Measurements from ENCODE around the gene PNPLA3. TPM values are rescaled to one million over a fixed set of nuclear protein-coding genes. Genes with fewer than 3 reads are reported as not detected.

Gene PNPLA3
- polyA plus RNA-seq, 1 of the 3 experiments (the other 2 are of a cell fraction), result 3.2 TPM

- 74% methylated on average over 7 of the region's 7 CpGs for WGBS (ENCODE audit: low lambda C conversion rate)
- DNase-seq, result peak; percentile 51
- H3K4me2 ChIP-seq, result no peak overlapping the region
- H2AFZ ChIP-seq (ENCODE audit: low read depth), result no peak overlapping the region
- H3K27me3 ChIP-seq (ENCODE audit: insufficient read depth), result no peaks in the 10 kb centered on the region
- CTCF ChIA-PET, result interaction anchor here (0.6 to 2.8 kb wide), 28 partner anchors 8 to 700 kb away, joined by 3 to 52 read pairs (median 5); partner anchors contain the start of genes PNPLA3, SAMM50 and SULT4A1
- H3K4me3 ChIP-seq (ENCODE audit: low read depth in 2 of 2, low read length in 1 of 2), result no peak overlapping the region
- H3K9ac ChIP-seq, result no peak overlapping the region
- no peaks in the 10 kb centered on the region for H3K79me2 ChIP-seq (ENCODE audit: insufficient read depth)
- H3K4me1 ChIP-seq (ENCODE audit: control insufficient read depth in 1 of 2, insufficient read depth in 2 of 2, low read depth in 1 of 2, low read length in 1 of 2), result no peaks in the 10 kb centered on the region; a peak in 1 of 4 replicates
- no peaks in the 10 kb centered on the region for H3K9me2 ChIP-seq
- no peak overlapping the region for H3K27ac ChIP-seq (ENCODE audit: low read depth in 2 of 2, low read length in 1 of 2)
- peaks cover 0 to 3% of the 10 kb centered on the region in 2 experiments for H3K36me3 ChIP-seq (replicated peaks in 1 of 2; ENCODE audit: control insufficient read depth in 1 of 2, insufficient read depth in 2 of 2, low read length in 1 of 2)
- no peaks in the 10 kb centered on the region for H4K20me1 ChIP-seq (ENCODE audit: insufficient read depth)
- POLR2A ChIA-PET, result interaction anchor here (1.1 kb wide), 1 partner anchor 8 kb away, joined by 3 read pairs; no protein-coding TSS in a partner anchor
- H3K9me3 ChIP-seq, result no peaks in the 10 kb centered on the region
- TF ChIP-seq RAD21 (IDR thresholded peaks at IDR 0.05; ENCODE audit: low read length) (peak; percentile 18; the same call in 1 of the 2 replicates), TAF1 (IDR thresholded peaks at IDR 0.05; ENCODE audit: borderline replicate concordance, low read depth, low read length) (no peak)
- no peaks in the 10 kb centered on the region for H3F3A ChIP-seq (replicated peaks; ENCODE audit: insufficient read depth)
Measured at GRCh38 chr22:43946384-43946667, 22.7 kb downstream of the PNPLA3 start.

DNA sequence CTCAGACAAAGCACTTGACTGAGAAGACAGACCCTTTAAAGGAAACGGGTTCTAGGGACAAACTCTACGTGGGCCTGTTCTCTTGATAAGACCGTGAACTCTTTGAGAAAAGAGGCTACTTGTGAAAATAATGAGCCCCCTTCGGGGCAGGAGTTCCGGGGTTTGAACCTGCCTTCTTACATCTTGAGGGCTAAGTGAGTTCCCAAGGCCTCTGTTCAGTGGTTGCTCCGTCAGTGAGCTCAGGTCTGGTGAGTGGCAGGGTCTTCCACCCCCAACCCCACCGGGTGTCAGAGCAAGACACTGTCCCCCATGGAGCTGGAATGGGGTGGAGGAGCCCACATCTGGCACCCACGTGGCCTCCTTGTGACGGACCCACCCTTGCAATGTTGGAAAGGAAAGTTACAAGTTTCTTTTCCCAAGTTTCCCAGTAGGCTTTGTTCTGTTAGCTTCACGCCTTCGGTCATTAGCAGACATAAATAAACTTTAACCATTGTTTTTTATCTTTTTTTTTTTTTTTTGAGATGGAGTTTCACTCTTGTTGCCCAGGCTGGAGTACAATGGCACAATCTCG, 25.3 kb downstream of the PNPLA3 start:
- TF ChIP-seq TAF1 (IDR thresholded peaks at IDR 0.05; ENCODE audit: borderline replicate concordance, low read depth, low read length) (no peak), MXI1 (IDR thresholded peaks at IDR 0.05; ENCODE audit: low read depth, low read length) (no peak), USF1 (IDR thresholded peaks at IDR 0.05; ENCODE audit: borderline replicate concordance, low read depth) (no peak), REST (IDR thresholded peaks at IDR 0.05; ENCODE audit: low read depth, low read length) (no peak), MAX (IDR thresholded peaks at IDR 0.05; ENCODE audit: low read depth) (no peak), FOXM1 (IDR thresholded peaks at IDR 0.05; ENCODE audit: low read depth) (no peak), GATA2 (CRISPR knock-in tag; IDR thresholded peaks at IDR 0.05) (no peak), GABPA (IDR thresholded peaks at IDR 0.05; ENCODE audit: low read depth) (no peak), IRF3 (IDR thresholded peaks at IDR 0.05; ENCODE audit: low read depth, low read length) (no peak), TEAD4 (IDR thresholded peaks at IDR 0.05; ENCODE audit: borderline replicate concordance, insufficient read depth) (no peak), RXRA (IDR thresholded peaks at IDR 0.05; ENCODE audit: borderline replicate concordance, low read depth) (no peak), RFX5 (IDR thresholded peaks at IDR 0.05; ENCODE audit: low read length) (no peak), ELF1 (IDR thresholded peaks at IDR 0.05) (no peak), RAD21 (IDR thresholded peaks at IDR 0.05; ENCODE audit: low read length) (no peak), EZH2phosphoT487 (IDR thresholded peaks at IDR 0.05; ENCODE audit: borderline replicate concordance, low read depth) (no peak), YY1 (IDR thresholded peaks at IDR 0.05; ENCODE audit: low read depth) (no peak), POLR2AphosphoS5 (IDR thresholded peaks at IDR 0.05; ENCODE audit: low read depth, low read length) (no peak)
- TF ChIP-seq, protein P1, sequence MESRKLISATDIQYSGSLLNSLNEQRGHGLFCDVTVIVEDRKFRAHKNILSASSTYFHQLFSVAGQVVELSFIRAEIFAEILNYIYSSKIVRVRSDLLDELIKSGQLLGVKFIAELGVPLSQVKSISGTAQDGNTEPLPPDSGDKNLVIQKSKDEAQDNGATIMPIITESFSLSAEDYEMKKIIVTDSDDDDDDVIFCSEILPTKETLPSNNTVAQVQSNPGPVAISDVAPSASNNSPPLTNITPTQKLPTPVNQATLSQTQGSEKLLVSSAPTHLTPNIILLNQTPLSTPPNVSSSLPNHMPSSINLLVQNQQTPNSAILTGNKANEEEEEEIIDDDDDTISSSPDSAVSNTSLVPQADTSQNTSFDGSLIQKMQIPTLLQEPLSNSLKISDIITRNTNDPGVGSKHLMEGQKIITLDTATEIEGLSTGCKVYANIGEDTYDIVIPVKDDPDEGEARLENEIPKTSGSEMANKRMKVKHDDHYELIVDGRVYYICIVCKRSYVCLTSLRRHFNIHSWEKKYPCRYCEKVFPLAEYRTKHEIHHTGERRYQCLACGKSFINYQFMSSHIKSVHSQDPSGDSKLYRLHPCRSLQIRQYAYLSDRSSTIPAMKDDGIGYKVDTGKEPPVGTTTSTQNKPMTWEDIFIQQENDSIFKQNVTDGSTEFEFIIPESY (IDR thresholded peaks at IDR 0.05; ENCODE audit: borderline replicate concordance, low read depth), result no peak
- ChIA-PET CTCF (interaction anchor here (0.6 kb wide), 1 partner anchor 12 kb away, joined by 3 read pairs; no protein-coding TSS in a partner anchor), POLR2A (no interaction called here)
- peaks cover 3% of the 10 kb centered on the region for H3F3A ChIP-seq (replicated peaks; ENCODE audit: insufficient read depth)
- no peak overlapping the region for H3K9ac ChIP-seq
- peaks cover 0 to under 1% of the 10 kb centered on the region in 2 experiments; a peak in 2 of 4 replicates for H3K4me1 ChIP-seq (ENCODE audit: control insufficient read depth in 1 of 2, insufficient read depth in 2 of 2, low read depth in 1 of 2, low read length in 1 of 2)
- no peaks in the 10 kb centered on the region for H3K79me2 ChIP-seq (ENCODE audit: insufficient read depth)
- no peaks in the 10 kb centered on the region for H4K20me1 ChIP-seq (ENCODE audit: insufficient read depth)
- no peaks in the 10 kb centered on the region for H3K9me3 ChIP-seq
- no peak overlapping the region for H3K27ac ChIP-seq (ENCODE audit: low read depth in 2 of 2, low read length in 1 of 2)
- H3K36me3 ChIP-seq (replicated peaks in 1 of 2; ENCODE audit: control insufficient read depth in 1 of 2, insufficient read depth in 2 of 2, low read length in 1 of 2), result no peaks in the 10 kb centered on the region
- WGBS (ENCODE audit: low lambda C conversion rate), result 88% methylated on average over 10 of the region's 12 CpGs
- no peak overlapping the region for H2AFZ ChIP-seq (ENCODE audit: low read depth)
- H3K4me2 ChIP-seq, result no peak overlapping the region
- H3K27me3 ChIP-seq (ENCODE audit: insufficient read depth), result no peaks in the 10 kb centered on the region
- DNase-seq, result no peak
- no peak overlapping the region for H3K4me3 ChIP-seq (ENCODE audit: low read depth in 2 of 2, low read length in 1 of 2)
- no peaks in the 10 kb centered on the region for H3K9me2 ChIP-seq

Data from SK-N-SH (cell line).